ENCODE measurements around the gene ARID3A.

Gene ARID3A

DNA sequence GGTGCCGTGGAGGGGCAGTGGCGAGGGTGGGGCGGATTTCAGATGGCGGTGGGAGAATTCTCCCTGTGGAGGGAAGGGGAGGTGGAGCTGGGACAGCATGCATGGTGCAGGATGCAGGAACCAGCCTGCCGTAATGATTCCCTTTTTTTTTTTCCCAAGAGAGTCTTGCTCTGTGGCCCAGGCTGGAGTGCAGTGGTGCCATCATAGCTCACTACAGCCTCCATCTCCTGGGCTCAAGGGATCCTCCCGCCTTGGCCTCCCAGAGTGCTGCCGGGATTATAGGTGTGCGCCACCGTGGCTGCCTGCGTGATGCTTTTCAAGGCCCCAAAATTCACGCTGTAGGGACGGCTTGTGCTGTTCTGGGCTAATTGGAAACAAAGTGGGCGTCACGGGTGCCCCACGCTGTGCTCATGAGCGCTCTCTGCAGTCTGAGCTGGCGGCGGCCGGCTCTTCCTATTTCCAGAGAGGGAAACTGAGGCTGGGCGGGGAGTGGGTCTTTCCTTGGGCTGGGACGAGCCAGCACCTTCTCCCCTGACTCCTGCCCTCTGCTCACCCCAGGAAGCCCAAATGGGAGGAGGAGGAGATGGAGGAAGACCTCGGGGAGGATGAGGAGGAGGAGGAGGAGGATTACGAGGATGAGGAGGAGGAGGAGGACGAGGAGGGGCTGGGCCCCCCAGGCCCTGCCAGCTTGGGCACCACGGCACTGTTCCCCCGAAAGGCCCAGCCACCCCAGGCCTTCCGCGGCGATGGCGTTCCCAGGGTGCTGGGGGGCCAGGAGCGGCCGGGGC is 6.2 kb downstream of the ARID3A start:
- DNase-seq (ENCODE audit: low read depth), result no peak

DNA sequence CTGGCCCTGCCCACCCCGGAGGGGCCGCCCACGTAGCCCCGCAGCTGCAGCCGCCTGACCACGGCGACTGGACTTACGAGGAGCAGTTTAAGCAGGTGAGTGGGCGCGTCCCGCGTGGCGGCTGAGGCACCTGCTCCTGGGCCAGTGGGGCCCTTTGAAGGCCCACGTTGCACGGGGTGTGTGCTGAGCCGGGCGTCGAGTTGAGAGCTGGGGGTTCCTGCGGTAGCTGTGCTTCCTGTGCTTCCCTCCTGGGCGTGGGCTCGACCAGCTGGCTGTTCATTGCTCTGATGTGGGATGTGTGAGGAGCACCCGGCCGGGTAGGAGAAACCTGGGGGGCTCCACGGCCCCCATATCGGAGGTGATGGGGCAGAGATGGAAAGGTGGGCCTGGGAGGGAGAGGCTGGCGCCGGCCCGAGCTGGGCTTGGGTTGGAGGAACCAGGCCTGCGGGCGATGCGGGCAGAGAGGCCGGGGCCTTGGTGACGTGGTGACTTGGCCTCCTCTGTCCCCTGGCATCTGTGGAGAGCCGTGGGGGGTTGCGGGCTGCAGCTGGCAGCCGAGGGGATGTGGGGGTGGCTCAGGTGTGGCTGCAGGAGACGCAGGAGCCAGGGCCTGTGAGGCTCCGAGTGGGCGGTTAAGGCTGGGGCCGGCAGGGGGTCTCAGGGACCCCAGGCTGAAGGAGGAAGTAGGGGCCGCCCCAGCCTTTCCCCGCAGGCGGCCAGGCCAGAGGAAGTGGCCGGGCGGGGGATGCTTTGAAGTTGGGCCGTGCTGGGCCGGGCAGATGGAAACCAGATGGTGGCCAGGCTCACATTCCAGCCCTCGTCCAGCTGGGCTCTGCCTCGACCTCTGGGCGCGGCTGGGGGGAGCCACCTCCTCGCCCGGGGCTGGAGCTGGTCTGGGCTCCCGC is 7.1 kb downstream of the ARID3A start:
- no peak for DNase-seq (ENCODE audit: low read depth)

DNA sequence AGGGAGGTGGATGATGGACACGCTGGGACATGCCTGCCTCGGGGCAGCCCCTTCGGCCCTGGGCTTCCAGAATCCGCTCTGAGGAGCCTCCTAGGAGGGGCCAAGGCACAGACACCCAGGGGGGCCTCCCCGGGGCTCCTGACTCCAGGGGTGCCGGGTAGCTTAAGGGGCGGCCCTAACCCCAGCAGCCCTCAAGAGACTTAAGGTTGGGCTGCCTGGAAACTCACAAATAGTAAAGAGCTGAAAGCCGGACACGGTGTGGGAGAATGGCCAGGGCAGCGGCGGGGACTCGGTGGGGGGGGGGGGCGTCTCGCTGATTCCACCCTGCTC is 7.7 kb downstream of the ARID3A start:
- no peak for DNase-seq (ENCODE audit: low read depth)

DNA sequence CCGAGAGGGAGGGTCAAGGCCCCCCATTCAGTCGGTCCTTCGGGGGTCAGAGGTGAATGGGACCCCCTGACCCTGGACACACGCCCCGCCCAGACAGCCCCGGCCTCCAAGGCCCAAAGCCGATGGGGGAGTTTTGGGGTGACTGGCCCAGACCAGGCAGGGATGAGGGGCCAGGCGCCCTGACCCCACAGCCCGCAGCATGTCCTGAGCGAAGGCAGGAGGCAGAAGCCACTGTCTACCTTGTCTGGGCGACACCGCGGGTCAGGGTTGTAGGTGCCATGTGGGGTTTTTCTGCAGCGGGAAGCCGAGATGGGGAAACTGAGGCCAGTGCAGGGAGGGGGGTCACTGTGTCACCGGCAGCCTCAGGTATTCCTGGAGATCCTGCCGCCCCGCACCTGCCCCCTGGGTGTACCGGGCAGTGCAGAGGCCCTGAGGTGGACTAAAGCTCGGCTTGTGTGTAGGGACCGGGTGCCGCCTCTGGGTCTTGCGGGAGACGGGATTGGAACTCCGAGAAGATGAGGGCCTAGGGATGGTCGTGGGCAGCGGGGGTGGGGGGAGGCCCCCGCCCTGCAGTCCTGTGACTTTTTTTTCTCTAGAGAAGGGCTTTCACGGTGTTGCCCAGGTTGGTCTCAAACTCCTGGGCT is 8.5 kb downstream of the ARID3A start:
- no peak for DNase-seq (ENCODE audit: low read depth)

DNA sequence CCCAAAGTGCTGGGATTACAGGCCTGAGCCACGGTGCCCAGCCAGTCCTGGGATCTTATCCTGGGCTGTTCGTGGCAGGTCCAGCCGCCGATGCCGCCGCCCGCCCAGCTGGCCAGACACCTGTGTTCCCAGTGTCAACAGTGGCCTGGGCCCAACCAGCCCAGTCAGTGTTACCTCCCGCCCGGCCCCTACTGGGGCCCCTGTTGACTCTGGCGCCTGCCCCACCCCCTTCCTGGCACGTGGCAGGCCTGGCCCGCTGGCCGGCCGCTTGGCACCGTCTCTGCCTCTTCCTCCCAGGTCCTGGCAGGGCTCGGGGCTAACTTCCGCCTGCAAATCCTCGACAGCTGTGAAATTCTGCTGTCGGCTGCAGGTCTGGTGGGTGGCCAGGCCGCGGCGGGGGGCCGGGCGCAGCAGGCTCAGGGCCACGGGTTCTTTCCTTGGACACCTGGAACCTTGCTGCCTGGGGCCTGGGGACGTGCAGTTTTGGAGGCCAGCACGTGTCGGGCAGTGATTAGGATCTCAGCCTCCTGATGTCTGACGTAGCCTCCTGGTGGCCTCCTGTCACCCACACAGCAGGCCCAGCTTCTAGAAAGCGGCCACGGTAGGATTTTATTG is 9.1 kb downstream of the ARID3A start:
- no peak for DNase-seq (ENCODE audit: low read depth)

DNA sequence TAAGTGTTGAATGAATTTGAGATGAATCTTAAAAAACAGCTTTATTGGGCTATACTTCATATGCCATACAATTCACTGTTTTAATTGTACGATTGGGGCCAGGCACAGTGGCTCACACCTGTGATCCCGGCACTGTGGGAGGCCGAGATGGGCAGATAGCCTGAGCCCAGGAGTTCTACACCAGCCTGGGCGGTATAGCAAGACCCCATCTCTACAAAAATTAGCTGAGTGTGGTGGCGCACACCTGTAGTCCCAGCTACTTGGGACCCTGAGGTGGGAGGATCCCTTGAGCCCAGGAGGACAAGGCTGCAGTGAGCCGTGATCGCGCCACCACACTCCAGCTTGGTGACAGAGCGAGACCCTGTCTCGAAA is 10.3 kb downstream of the ARID3A start:
- no peak for DNase-seq (ENCODE audit: low read depth)

DNA sequence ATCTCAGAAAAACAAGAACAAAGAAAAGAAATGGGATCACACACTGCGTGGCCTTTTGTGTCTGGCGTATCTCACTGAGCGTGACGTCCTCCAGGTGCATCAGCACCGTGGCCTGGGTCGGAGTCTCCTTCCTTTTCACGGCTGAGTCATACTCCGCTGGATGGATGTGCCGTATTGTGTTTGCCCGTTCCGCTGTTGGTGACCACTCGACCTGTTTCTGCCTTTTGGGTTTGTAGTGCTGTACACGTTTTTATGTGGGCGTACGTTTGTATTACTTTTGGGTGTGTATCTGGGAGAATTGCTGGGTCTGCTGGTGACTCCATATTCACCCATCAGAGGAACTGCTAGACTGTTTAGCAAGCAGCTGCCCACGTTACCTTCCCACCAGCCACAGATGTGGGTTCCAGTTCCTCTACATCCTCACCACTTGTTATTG is 11.4 kb downstream of the ARID3A start:
- no peak for DNase-seq (ENCODE audit: low read depth)

DNA sequence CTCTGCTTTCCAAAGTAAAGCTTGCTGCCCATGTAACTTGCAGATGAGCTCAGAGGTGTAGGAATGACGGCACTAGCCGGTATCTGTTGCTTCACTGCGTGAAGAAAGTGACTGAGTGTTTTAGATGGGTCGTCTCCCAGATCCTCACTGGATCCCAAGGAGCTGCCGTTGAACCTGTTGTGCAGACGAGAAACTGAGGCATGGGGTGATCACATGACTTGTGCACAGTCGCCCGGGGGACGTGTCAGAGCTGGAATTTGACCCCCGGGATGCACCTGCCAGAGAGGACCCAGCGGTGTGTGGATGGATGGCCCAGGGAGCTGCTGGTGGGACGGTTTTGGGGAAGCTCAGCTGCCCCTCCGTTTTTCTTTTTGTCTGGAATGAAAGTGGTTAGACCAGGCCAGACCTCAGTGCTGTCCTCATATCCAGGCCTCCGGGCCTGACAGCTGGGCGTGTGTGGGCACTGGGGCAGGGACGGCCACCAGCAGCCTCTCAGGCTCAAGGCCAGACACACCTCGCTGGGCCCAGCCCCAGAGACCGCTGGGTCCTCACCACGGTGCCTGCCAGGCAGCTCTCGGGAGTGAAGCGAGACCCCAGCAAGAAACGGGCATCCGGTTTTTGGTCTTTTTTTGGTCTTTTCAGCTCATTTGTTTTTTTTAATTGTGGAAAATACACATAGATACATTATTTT is 12.5 kb downstream of the ARID3A start:
- no peak for DNase-seq (ENCODE audit: low read depth)

DNA sequence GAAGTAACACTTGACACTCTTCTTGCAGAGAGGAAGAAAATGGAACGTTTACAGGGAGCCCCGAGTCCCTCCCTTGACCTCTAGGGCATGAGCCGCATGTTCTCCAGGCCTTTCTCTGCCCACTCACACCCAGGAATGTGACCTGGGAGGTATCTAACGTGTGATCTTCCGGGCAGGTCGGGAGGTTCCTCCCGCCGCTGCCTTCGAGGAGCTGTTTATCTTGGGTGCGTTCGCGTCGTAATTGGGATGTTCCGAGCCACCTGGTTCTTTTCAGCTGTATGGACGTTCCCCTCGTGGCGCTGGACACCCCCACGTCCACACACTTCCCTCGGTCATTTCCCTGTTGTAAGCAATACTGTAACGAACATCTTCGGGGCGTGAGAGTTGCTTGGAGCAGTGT is 13.6 kb downstream of the ARID3A start:
- no peak for DNase-seq (ENCODE audit: low read depth)

DNA sequence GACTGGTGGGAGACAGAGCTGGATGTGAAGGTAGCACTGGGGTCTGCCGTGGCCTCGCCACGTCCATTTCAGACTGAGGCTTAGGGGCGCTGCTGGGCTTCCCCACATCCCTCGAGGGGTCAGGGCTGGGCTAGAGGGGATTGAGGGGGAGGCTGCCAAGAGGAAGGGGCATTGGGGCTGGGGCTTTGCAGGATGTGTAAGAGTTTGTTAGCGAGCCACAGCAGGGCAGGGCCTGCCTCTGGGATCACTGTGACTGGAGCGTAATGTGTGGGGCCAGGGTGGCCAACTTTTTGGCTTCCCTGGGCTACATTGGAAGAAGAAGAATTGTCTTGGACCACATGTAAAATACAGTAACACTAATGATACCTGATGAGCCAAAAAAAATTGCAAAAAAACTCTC is 14.1 kb downstream of the ARID3A start:
- no peak for DNase-seq (ENCODE audit: low read depth)

DNA sequence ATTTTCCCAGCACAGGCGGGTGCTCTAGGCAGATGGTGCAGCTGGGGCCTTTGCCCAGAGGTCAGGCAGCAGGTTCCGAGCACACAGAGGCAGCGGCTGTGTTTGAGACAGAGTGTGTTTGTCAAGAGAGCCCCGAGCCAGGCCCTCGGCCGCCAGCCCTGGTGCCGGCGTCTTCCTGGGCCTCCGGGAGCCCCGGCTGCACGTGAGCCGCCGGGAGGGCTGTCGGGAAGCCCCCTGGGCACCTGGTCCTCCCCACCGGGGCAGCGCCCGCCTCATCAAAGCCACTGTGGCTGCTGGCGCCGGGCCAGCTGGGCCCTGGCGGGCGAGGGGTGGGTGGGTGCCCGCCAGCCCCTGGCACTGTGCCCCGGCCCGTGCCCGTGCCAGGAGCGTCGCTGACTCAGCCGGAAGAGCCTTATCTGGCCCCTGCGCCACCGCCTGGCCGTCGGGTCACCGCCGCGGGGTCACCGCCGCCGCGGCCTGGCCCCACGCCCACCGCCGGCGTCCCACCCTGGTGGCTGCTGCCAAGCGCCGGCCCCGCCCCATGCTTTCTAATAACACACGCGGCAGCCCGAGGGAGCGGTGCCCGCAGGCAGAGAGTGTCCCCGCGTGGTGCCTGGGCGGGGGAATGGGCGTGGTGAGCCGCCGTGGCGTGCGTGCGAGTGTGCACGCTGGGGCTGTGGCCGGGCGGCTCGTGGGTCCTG is 14.9 kb downstream of the ARID3A start:
- peak; percentile 37 for DNase-seq (ENCODE audit: low read depth)

DNA sequence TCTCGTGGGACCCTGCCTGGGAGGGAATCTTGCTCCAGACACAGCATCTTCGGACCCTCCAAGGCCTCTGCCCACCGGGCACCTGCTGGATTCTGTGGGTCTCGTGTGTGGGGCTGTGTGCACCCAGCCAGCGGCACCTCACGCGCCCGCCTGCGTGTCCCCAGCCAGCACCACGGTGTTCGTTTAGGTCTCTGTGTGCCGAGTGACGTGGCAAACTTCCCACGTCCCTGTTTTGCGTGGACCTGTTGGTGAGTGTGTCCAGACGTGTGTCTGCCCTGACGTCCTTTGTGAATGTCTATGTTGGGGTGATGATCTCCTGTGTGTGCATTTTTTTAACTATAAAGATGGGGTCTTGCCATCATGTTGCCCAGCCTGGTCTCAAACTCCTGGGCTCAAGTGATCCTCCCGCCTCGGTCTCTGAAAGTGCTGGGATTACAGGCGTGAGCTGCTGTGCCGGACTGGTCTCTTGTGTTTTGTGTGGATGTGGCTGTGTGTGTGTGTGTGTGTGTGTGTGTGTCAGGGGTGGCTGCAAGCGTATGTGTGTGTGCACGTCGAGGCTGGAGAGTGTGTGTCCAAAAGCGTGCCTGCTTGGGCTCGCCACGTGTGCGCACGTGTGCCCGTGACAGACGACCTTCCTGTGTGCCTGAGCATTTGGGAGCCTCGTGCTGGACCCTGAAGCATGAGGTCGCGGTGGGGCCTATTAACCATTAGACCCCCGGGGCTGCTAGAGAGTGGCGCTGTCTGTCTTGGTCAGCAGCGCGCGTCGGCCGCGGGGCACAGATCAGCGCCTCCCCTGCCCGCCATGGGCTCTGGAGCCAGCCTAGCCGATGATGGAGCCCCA is 15.7 kb downstream of the ARID3A start:
- no peak for DNase-seq (ENCODE audit: low read depth)

DNA sequence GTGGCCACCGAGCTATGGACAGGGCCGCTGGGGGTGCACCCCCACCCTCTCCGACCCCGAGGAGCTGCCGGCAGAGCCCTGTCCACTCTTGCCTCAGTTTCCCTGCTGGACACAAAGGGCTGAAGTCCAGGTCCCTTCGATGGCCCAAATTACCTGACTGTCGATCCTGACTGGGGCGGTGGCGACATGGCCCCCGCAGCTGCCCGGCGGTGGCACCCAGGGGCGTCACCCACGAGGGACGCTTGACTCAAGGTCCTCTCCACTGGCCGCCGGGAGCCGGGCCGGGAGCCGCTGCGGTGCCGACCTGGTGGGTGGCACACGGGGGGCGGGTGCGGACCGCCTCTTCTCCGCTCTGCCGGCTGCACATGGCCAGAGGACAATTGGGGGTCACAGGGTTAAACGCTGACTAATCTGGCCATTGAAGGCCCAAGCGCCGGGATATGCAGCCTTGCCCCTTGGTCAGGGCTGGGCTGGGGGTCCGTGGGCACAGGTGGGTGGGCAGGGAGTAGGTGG is 16.4 kb downstream of the ARID3A start:
- DNase-seq (ENCODE audit: low read depth), result no peak

DNA sequence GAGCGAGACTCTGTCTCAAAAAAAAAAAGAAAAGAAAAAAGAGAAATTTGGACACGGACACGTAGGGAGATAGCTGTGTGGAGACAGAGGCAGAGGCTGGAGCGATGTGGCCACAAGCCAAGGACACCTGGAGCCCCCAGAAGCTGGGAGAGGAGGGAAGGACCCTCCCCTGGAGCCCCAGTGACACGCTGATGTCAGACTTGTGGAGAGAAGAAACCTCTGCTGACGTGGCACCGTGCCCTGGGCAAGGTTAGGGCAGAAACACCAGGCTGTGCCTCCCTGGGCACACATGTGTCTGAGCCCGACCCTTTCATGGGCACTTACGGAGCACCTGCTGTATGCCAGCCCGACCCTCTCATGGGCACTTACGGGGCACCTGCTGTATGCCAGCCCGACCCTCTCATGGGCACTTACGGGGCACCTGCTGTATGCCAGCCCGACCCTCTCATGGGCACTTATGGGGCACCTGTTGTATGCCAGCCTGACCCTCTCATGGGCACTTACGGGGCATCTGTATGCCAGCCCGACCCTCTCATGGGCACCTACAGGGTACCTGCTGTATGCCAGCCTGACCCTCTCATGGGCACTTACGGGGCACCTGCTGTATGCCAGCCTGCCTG is 17.8 kb downstream of the ARID3A start:
- DNase-seq (ENCODE audit: low read depth), result no peak

DNA sequence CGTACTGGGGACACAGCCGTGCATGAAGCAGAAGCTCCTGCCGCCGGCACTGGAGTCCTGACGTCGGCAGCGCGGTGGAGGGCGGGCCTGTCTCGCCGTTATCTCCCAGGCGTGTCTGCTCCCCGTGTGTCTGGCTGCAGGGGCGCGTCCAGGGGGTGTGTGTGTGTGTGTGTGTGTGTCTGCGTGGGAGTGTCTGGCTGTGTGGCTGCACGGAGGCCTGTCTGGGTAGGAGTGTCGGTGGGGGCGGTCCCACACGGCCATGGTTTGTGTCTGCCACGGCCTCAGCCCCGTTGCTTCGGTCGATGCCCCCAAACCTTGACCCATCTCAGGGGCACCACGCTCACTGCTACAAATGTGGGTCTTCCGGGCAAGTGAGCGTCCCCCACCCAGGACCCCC is 18.3 kb downstream of the ARID3A start:
- no peak for DNase-seq (ENCODE audit: low read depth)

DNA sequence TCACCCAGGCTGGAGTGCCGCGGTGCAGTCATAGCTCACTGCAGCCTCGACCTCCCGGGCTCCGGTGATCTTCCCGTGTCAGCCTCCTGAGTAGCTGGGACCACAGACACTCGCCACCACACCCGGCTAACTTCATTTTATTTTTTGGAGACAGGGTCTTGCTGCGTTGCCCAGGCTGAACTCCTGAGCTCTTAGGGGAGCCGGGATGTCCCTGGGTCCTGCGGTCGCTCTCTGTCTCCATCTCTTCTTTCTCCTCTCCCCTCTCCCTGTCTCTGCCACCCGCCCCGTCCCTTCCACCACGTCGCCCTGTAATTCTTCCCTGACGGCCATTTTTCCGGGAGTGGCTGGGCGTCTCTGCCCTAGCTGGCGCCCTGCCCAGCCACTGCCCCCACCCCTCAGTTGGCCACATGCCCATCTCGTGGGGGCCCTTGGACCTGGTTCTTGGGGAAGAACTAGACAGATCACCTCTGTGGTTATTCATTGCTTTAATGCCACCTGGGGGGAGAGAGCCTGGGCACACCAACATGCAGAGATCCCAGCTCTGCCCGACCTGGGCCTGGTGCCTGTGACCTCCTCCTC is 18.9 kb downstream of the ARID3A start:
- DNase-seq (ENCODE audit: low read depth), result no peak

DNA sequence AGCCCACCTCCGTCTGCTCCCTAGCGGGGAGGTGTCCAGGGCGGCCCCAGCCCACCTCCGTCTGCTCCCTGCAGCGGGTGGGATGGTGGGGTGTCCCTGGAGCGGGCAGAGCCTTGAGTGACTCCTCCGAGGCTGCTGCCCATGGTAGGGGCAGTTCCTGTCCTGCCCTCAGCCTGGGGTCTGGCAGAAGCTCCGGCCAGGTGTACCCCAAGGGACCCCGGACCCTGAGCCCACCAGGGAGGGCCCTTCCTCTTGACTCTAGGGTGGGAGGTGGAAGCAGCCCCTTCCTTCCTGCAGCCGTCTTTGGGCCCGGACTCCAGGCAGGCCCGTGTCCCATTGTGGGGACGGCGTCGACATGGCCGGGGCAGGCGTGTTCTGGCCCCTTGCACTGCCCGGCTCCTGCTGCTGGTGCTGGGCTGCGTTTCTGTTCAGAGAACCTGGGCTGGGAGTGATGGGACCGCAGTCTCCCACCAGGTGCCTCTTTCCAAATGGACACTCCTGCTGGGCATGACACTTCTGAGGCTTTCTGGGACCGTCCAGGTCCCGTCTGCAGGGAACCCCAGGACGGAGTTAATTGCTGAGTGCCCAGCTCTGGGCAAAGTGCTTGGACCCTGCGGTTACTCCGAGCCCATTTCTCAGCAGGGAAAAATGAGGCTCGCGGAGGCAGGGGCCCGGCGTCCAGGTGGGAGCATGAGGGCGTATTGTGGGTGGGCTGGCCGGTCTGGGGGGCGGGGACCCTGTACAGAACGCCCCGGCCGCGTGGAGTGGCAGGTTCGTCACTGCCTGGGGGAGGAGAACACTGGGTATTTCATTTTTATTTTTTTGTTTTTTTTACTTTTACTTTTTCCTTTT is 19.8 kb downstream of the ARID3A start:
- no peak for DNase-seq (ENCODE audit: low read depth)

DNA sequence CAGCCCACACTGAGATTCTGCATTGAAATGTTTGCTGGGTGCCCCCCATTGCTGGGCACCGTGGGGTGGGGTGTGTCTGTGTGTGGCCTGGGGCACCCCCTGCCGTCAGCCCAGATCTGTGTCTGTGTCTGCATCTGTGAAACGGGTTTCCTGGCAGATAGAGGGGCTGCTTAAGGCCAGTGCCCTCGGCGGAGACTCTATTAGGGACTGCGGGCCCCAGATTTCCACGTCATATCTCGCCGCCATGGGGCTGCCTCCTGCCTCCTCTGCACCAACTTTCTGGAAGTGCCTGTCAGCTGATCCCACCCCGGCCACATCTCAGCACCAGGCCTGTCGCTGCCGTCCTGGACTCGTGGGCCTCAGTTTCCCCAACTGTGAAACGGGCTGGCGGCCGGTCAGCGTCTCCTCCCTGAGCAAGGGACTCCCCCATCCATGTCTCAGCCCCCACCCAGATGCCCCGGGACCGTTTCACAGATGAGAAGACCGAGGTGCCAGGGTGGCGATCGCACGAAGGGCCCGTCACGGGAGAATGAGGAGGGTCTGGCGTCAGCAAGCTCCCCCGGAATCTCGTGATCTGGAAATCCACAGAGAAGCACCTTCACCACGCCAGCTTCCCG is 21.4 kb downstream of the ARID3A start:
- DNase-seq (ENCODE audit: low read depth), result no peak

Measured in activated T-cell treated with anti-CD3 and anti-CD28 coated beads for 24 hours (primary cell).